HFFc6 (cell line): ENCODE data around the gene ACTRT2. TPM values are rescaled to one million over a fixed set of nuclear protein-coding genes. Genes with fewer than 3 reads are reported as not detected.

Experiments used
- DNase-seq: peaks from one replicate; pipeline ENCODE4 v3.0.0-alpha.2; 2018
- H3K27ac Mint-ChIP-seq: 2 replicates; pipeline ENCODE4 v1.8.0; 2020; ENCODE audit warnings: mild to moderate bottlenecking, mixed read lengths
- H3K27me3 Mint-ChIP-seq: 2 replicates; pipeline ENCODE4 v1.8.0; 2021; ENCODE audit warnings: mild to moderate bottlenecking, moderate library complexity, mixed read lengths; ENCODE audit not compliant: insufficient read depth
- H3K36me3 Mint-ChIP-seq: 2 replicates; pipeline ENCODE4 v1.8.0; 2021; ENCODE audit warnings: low read depth, mixed read lengths
- H3K4me1 Mint-ChIP-seq: 2 replicates; pipeline ENCODE4 v1.8.0; 2020; ENCODE audit warnings: low read depth, mixed read lengths
- H3K4me3 Mint-ChIP-seq: 2 replicates; pipeline ENCODE4 v1.8.0; 2020; ENCODE audit warnings: mild to moderate bottlenecking, moderate library complexity, mixed read lengths
- H3K9me3 Mint-ChIP-seq: 2 replicates; pipeline ENCODE4 v1.8.0; 2020; ENCODE audit warnings: mild to moderate bottlenecking, mixed read lengths
- CTCF ChIP-seq: fragments of 200-600 bp; sonication (generic); IDR thresholded peaks from 2 replicates; pipeline ENCODE4 v1.5.0; 2021; ENCODE audit warnings: antibody characterized with exemption, mild to moderate bottlenecking
- total RNA-seq, 6 experiments: library from RNA; stranded (reverse); fragmentation: NEBNext Ultra II Directional; extraction: Animal tissue kit (Norgen Biotek cat#: 25700); gene quantifications; 2 replicates in 1 of 6; 3 replicates in 5 of 6; pipeline ENCODE4 v1.2.3, GENCODE V29; 2021

The ACTRT2 gene
- total RNA-seq, 6 experiments from 2014 or later, result not detected

GRCh38 chr1:2989976-2990375, 31.3 kb upstream of the ACTRT2 start:
- TF ChIP-seq CTCF, result no peak
- H3K27ac Mint-ChIP-seq, result no peak overlapping the region
- DNase-seq, result no peak
- H3K9me3 Mint-ChIP-seq, result peaks cover 65% of the 10 kb centered on the region
- H3K4me1 Mint-ChIP-seq, result no peaks in the 10 kb centered on the region
- no peak overlapping the region for H3K4me3 Mint-ChIP-seq
- H3K36me3 Mint-ChIP-seq, result peaks cover 8% of the 10 kb centered on the region
- H3K27me3 Mint-ChIP-seq, result peaks cover 6% of the 10 kb centered on the region

- Mint-ChIP-seq H3K27me3 (peaks cover 6% of the 10 kb centered on the region), H3K36me3 (peaks cover 8% of the 10 kb centered on the region), H3K4me1 (no peaks in the 10 kb centered on the region), H3K9me3 (peaks cover 62% of the 10 kb centered on the region), H3K4me3 (no peak overlapping the region), H3K27ac (no peak overlapping the region)
- no peak for DNase-seq
- no peak for TF ChIP-seq CTCF
These were observed 30.7 kb upstream of the ACTRT2 start for GRCh38 chr1:2990376-2991115.

GRCh38 chr1:2991753-2992495, 29.3 kb upstream of the ACTRT2 start:
- Mint-ChIP-seq H3K9me3 (peaks cover 48% of the 10 kb centered on the region), H3K27me3 (peaks cover 1% of the 10 kb centered on the region; the same call in 1 of the 2 replicates), H3K4me3 (no peak overlapping the region), H3K36me3 (no peaks in the 10 kb centered on the region; the same call in 1 of the 2 replicates), H3K4me1 (no peaks in the 10 kb centered on the region), H3K27ac (no peak overlapping the region)
- no peak for TF ChIP-seq CTCF
- DNase-seq, result no peak

- Mint-ChIP-seq H3K27me3 (no peaks in the 10 kb centered on the region; the same call in 1 of the 2 replicates), H3K27ac (no peak overlapping the region), H3K36me3 (no peaks in the 10 kb centered on the region), H3K4me3 (no peak overlapping the region), H3K4me1 (no peaks in the 10 kb centered on the region), H3K9me3 (peaks cover 32% of the 10 kb centered on the region)
- no peak for DNase-seq
- TF ChIP-seq CTCF, result no peak
These were observed 22.7 kb upstream of the ACTRT2 start for GRCh38 chr1:2998503-2999100.

GRCh38 chr1:2999138-2999537, 22.1 kb upstream of the ACTRT2 start:
- Mint-ChIP-seq H3K9me3 (peaks cover 30% of the 10 kb centered on the region), H3K27ac (no peak overlapping the region)
- no peak for TF ChIP-seq CTCF

More at GRCh38 chr1:2999138-2999537, 22.1 kb upstream of the ACTRT2 start:
- DNase-seq, result no peak
- Mint-ChIP-seq H3K36me3 (no peaks in the 10 kb centered on the region), H3K27me3 (no peaks in the 10 kb centered on the region; the same call in 1 of the 2 replicates), H3K4me3 (no peak overlapping the region), H3K4me1 (no peaks in the 10 kb centered on the region)
